ENCODE results near the gene BTBD2.
"Not testable (repeated sequence)": the region's sequence is repeated elsewhere in the genome, so short reads cannot be mapped to it uniquely, and the experiment has no call there.

BTBD2 gene

DNA sequence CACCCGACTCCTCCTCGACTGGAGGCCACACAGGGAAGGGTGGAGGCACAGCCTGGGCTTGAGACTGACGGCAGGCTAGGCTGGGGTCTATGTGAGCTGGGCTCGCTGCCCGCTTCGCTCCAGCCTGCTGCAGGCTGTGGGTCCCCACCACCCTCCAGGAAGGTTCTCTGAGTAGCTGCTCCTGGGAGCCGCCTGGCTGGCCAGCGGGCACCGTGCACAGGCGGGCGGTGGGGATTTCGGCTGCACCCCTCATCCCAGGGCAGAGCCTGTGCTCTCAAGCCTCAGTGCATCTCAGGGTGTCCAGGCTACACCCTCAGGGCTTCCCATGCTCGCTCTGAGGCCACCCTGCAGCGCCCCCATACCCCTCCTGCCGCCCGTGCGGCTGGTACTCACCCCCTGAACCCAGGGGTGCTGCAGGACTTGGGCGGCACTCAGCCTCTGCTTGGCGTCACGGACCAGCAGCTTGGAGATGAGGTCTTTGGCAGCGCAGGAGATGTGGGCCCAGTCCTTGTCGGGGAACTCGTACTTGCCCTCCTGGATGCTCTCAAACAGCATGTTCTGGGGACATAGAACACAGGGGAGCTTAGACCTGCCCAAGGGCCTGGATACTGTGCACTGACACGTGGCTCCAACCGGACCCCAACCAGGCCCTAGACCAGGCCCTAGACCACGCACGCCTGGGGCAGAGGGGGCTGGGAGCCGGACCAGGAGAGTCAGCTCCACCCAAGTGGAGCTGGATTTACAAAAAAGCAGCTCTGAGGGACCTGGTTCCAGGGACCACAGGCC lies 25.3 kb upstream of the BTBD2 start:
- in situ Hi-C loops (cut with MboI; ENCODE audit: low sequenced_read_pairs), result no loop called here

DNA sequence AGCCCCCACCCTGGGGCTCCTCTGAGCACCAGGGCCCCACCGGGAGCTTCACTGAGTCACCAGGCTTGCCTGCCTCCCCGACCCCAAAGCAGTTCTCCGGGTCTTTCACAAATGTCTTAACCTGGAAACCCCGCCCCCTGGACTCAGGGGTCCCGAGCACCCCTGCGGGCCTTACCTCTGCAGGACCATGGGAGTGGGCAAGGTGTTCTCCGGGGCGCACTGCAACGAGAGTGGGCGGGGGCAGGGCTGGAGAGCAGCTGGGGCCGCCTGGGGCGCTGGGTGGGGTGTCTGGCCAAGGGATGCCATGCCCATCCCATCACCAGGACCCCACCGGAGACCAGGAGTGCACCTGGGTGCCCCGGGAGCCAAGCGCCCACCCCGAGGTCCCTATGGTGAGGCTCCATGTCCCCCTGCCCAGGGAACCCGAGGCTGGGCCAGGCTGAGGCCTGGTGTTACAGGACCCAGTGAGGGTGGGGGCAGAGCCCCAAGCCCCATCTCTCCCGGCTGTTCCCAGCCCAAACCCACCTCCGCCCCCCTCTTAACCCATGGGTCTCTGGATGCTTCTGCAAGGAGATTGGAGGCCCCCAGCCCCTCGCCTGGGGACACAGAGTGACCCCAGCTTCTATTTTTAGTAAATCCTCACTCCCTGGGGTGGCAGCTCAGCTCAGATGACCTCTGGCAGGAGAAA lies 24.6 kb upstream of the BTBD2 start:
- in situ Hi-C loops (cut with MboI; ENCODE audit: low sequenced_read_pairs), result no loop called here

DNA sequence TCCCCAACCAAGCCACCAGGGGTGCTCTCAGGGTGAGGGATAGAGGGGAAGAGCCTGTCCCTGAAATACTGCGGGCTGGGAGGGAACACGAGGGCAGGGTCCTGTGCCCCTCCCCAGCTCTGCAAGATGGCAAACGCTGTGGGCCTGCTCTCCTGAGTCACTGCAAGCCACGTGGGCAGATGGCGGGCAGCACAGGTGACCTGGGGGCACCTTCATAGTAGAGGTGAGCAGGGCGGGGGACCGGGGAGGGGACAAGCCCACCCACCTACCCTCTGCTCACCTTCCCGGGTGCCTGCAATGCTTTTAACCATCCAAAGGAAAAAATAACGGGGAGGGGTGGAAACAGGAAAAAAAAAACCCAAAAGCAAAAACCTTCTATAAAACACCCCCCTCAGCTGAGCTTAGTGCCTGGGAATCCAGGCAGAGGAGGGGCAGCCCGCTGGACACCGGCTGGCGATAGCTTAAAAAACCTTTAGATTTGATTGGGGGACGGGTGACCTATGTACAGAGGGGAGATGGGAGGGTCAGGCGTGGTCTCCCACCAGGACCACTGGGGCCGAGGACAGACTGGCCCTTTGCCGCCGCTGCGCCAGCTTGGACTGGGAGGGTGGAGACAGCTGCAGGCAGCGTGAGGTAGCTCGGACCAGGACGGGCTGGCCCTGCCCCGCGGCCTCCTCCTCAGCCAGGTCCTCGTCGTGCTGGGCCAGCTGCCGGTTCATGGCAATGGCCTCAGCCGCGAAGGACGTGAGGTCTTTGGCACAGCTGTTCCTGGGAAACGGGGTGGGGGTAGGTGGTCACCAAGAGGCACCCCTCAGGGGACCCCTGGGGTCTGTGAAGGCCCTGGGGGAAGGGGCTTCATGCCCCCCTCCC lies 23.8 kb upstream of the BTBD2 start:
- in situ Hi-C loops (cut with MboI; ENCODE audit: low sequenced_read_pairs), result no loop called here

DNA sequence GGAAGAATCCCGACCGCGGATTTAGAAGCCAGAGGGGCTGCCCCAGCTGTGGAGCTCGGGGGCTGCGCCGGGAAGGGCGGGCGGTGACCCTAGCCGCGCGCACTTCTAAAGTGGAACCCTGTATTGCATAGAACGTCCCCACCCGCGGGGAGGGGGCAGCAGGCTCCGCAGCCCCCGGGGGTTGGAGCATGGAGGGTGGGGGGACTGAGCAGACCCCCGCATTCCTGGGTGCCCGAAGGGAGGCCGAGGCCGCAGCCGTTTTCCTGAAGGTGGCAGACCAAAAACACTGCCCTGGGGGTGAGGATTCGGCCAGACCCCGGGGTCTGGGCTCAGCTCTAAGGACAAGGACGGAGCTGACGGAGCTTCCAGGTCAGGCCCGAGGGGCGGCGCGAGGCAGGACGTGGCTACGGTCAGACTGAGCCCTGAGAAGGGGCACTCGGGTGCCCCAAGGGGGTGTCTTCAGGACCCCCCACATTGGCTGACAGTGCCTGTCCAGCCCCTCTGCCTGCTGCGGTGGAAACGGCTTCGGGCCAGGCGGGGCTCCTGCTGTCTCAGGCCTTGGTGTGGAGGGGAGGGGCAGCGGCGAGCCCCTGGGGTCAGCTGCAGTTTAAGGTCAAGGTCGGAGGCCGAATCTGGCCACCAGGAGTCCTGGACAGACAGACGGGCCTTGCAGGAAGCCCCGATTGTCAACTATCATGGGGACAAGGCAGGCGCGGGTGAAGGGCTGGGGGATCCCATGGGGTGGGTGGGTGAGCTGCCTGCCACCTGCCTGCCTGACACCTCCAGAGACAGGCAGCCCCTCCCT lies 23.0 kb upstream of the BTBD2 start:
- in situ Hi-C loops (cut with MboI; ENCODE audit: low sequenced_read_pairs), result no loop called here

DNA sequence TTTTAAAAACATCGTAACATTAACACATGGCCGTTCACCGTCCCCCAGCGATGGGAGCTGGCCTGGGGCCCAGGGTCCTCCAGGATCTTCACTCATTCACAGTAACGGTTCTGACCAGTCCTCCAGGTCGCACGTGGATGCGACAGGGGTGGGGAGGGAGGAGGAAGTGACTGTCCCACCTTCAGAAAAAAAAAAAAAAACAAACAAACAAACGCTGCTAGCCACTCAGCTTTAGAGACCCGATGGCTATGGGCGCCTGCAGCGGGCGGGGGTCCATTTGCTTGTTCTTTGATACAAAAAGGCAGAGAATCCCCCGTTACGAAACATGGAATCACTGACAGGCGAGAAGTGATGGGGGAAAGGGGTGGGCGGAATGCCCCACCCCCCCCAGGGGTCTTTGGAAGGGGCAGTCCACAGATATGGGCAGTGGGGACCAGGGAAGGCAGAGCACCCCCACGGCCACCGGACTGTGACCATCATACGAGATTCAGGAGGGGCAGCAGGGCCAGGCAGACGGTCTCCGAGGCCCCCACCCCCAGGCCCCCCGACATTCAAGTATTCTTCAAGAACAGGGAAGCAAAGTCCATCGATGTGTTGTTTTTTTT lies 22.2 kb upstream of the BTBD2 start:
- in situ Hi-C loops (cut with MboI; ENCODE audit: low sequenced_read_pairs), result no loop called here

DNA sequence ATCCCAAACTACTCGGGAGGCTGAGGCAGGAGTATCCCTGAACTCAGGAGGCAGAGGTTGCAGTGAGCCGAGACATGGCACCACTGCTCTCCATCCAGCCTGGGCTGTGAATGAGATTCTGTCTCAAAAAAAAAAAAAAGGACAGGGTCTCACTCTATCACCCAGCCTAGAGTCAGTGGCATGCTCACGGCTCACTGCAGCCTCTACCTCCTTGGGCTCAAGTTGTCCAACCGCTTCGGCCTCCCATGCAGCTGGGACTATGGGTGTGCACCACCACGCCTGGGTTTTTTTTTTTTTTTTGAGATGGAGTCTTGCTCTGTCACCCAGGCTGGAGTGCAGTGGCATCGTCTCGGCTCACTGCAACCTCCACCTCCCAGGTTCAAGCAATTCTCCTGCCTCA lies 20.9 kb upstream of the BTBD2 start:
- in situ Hi-C loops (cut with MboI; ENCODE audit: low sequenced_read_pairs), result no loop called here

DNA sequence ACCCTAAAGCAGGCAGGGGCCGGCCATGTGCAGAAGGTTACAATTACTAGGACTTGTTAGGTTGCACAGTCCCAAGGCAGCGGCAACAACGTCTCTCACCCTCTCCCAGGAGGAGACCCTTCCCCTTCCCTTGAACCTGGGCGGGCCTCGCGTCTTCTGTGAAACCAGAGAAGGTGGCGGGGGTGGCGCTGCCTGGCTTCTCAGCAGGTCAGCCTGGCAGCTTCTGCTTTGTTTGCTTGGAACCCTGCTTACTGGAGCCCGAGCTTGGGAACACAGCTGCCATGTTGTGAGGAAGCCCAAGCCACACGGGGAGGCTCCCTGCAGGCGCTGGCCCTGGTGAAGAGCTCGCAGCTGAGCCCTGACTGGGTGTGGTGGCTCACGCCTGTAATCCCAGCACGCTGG lies 20.1 kb upstream of the BTBD2 start:
- in situ Hi-C loops (cut with MboI; ENCODE audit: low sequenced_read_pairs), result no loop called here

DNA sequence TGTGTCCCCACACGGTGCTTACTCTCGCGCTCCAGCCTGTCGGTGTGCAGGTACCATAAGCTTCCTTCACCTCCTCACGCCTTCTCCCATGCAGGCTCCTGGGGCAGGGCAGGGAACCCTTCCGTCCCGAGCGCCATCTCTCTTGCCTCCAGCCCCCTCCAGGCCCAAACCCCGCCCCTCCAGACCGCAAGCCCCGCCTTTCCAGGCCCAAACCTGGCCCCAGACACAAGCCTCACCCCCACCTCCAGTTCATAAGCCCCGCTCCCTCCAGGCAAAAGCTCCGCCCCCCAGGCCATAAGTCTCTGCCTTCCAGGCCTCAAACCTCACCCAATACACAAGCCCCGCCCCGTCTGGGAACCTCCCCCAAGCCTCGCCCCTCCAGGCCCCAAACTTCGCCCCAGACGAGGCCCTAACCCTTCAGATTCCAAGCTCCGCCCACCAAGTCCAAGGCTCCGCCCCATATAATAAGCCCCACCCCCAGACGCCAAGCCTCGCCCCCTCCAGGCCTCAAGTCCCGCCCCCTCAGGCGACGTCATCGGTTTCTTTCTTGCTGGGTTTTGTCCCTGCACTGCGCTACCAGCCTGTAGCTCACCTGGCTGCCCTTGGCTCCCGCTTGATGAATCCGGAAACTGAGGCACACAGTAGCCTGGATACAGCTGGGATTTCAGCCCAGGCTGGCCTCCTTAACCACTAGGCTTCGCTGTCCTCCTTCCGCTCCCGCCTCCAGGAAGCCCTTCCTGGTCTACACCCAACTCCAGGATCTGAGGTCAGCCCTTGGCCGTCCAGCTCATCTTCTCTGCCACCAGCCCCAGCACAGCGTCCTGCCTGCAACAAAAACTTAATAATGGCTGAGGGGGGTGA lies 19.4 kb upstream of the BTBD2 start:
- in situ Hi-C loops (cut with MboI; ENCODE audit: low sequenced_read_pairs), result no loop called here

DNA sequence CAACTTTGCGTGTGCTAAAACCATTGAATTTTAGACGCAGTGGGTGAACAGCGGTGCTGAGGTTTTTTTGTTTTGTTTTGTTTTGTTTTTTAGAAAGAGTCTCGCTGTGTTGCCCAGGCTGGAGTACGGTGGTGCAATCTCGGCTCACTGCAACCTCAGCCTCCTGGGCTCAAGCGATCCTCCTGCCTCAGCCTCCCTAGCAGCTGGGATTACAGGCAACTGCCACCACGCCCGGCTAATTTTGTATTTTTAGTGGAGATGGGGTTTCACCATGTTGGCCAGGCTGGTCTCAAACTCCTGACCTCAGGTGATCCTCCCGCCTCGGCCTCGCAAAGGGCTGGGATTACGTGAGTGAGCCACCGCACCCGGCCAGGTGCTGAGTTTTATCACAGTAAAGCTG lies 18.7 kb upstream of the BTBD2 start:
- in situ Hi-C loops (cut with MboI; ENCODE audit: low sequenced_read_pairs), result not testable (repeated sequence)

DNA sequence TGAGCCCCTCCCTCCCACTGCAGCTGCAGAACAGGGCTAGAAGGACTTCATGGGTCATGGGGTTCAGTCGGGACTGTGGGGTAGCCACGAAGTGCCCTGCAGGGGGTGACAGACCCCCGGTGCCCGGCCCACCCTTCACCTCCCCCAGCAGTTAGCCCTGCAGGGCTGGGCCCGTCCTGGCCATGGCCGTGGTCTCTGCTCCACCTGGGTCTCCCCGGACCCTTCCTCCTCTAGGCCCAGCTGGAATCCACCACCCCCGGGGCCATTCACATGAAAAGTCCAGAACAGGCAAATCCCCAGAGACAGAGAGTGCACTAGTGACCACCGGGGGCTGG lies 18.3 kb upstream of the BTBD2 start:
- in situ Hi-C loops (cut with MboI; ENCODE audit: low sequenced_read_pairs), result no loop called here

DNA sequence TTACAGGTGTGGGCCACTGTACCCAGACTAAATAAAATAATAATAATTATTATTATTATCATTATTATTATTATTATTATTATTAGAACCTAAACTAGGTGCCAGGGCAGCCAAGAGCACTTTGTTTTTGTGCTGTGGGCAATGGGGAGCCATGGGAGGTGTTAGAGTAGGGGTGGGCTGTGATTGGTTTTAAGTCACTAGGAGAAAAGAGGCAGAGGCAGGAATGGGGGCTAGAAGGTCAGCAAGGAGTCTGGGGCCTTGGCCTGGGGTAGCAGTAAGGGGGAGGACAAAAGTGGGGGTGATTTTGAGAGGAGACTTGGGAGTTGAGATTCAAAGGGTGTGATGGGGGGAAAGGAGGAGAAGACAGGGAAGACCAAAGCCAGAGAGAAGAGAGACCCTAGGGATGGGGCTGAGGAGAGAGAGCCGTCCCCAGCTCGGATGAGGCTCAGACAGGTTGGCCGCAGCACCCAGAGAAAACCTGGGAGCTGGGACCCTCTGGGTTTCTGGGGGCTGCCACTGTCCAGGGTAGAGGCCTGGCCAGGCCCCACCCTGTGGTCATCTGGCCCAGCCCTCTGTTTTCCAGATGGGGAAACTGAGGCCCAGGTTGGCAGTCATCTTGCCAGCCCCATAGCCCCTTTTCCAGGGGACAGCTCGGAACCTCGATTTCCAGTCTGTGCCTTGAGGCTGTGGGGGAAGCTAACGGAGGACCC lies 17.8 kb upstream of the BTBD2 start:
- in situ Hi-C loops (cut with MboI; ENCODE audit: low sequenced_read_pairs), result no loop called here

DNA sequence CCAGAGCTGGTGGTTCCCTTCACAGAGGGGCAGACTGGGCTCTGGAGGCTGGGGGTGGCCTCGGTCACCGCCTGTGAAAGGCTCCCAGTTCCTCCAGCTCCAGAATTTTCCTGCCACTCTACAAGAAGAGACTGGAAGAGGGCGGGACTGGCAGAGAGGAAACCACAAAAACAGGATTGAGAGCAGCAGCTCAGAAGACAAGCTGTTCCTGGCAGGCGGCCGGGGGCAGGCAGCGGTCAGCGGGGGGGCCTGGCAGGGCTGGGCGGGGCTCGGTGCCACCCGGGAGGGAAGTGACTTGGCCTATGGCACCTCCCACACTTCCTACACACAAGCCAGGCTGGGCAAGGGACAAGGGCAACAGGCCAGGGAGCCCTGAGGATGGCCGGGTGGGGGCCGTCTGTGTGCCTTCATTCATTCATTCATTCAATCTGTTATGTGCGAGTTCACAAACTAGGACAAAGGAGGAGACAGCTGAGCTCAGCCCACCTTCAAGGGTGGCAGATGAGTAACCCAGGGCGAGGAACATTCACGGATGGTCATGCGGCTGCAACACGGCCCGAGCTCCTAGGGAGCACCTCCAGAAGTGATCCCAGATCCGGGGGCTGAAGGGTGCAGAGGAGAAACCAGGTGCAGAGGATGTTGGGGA lies 16.9 kb upstream of the BTBD2 start:
- in situ Hi-C loops (cut with MboI; ENCODE audit: low sequenced_read_pairs), result no loop called here

DNA sequence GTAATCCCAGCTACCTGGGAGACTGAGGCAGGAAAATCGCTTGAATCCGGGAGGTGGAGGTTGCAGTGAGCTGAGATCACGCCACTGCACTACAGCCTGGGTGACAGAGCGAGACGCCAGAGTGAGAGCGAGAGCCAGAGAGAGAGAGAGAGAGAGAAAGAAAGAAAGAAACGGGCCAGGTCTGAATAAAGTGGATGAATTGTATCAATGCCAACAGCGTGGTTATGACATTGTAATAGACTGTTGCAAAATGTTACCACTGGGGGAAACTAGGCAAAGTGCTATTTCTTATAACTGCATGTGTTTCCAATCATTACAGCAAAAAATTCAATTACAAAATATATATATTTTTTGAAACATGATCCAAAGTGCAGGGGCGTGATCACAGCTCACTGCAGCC lies 11.8 kb upstream of the BTBD2 start:
- in situ Hi-C loops (cut with MboI; ENCODE audit: low sequenced_read_pairs), result no loop called here

DNA sequence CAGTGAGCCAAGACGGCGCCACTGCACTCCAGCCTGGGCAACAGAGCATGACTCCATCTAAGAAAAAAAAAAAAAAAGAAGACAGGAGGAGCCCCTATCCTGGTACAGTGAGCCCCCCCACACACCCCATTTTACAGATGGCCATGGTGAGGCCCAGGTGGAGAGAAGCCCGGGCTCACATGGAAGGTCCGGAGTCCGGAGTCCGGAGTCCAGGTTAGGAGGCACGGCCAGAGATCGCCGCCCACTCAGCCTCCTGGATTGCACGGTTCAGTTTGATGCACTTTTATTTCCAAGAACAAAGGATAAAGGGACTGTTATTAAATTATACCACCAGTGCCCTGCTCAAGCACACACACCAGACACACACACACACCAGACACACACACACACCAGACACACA lies 11.3 kb upstream of the BTBD2 start:
- in situ Hi-C loops (cut with MboI; ENCODE audit: low sequenced_read_pairs), result no loop called here

DNA sequence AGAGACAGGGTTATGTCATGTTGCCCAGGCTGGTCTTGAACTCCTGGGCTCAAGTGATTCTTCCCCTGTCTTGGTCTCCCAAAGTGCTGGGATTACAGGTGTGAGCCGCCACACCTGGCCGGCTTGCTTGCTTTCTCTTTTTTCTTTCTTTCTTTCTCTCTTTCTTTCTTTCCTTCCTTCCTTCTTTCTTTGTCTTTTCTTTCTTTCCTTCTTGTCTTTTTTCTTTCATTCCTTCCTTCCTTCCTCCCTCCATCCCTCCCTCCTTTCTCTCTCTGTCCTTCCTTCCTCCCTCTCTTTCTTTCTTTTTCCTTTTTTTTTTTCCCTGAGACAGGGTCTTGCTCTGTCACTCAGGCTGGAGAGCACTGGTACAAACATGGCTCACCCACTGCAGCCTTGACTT lies 6.8 kb upstream of the BTBD2 start:
- in situ Hi-C loops (cut with MboI; ENCODE audit: low sequenced_read_pairs), result no loop called here

DNA sequence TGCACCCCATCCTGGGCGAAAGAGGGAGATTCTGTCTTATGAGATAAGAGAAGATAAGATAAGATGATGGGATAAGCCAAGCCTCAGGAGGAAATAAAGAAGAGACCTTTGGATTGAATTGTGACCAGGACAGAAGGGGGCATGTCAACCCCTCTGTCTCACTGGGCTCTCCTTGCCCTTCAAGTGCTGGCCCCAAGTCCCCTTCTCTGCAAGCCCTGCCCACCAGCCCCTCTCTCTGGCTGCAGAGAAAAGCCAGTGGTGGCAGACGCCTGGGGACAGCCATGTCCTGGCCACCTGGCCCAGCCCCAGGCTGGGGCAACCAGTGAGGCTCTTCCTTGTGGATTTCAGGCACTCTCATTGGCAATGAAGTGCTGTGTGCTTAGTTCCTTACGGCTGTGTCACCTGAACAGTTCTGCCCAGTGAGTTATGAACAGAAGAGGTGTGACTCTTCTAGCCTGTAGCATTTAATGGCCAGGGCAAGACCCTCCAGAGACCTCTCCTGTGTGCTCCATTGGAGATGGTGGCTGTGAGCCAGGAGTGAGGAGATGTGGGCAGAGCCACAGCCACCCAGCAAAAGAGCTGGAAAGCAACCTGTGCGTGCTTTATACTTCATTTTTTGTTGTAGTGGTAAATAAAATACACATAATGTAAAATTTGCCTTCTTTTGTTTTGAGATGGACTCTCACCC lies 6.1 kb upstream of the BTBD2 start:
- in situ Hi-C loops (cut with MboI; ENCODE audit: low sequenced_read_pairs), result no loop called here

DNA sequence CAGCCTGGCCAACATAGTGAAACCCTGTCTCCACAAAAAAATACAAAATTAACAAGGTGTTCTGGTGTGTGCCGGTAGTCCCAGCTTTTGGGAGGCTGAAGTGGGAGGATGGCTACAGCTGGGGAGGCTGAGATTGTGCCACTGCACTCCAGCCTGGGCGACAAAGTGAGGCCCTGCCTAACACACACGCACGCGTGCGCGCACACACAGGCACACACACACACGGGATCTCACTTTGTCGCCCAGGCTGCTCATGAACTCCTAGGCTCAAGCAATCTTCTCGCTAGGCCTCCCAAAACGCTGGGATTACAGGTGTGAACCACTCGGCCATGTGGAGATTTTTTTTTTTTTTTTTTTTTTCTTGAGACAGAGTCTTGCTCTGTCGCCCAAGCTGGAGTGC lies 3.2 kb upstream of the BTBD2 start:
- in situ Hi-C loops (cut with MboI; ENCODE audit: low sequenced_read_pairs), result no loop called here

Data from HL-60/S4 (cell line).